Stimulated activated CD8-positive, alpha-beta memory T cell treated with anti-CD3 and anti-CD28 coated beads, Interleukin-4, amount 100 ng/mL, for 1 hour (primary cell): ENCODE data around the gene APOL3.
"Not testable (repeated sequence)": the region's sequence is repeated elsewhere in the genome, so short reads cannot be mapped to it uniquely, and the experiment has no call there.

Experiments used
- DNase-seq, 2 donors: peaks; one replicate each; pipeline ENCODE4 v3.0.0-alpha.2; 2020; ENCODE audit warnings: low read depth in 2 of 2, low spot score in 1 of 2

APOL3 gene

GRCh38 chr22:36160499-36160942, at the start of gene APOL3:
Gene APOL3, minus strand, starts transcription at chr22:36160755. Its CDS starts 11,700 bp downstream, at chr22:36149055.
- no peak for DNase-seq

- no peak for DNase-seq
Observed at GRCh38 chr22:36210224-36210623, 49.7 kb upstream of the APOL3 start.

GRCh38 chr22:36209488-36209908, 48.9 kb upstream of the APOL3 start:
- not testable (repeated sequence) for DNase-seq

- DNase-seq: no peak
Observed at GRCh38 chr22:36208914-36209313, 48.4 kb upstream of the APOL3 start.

- DNase-seq: no peak
Observed at GRCh38 chr22:36208162-36208765, 47.7 kb upstream of the APOL3 start.

GRCh38 chr22:36206255-36206654, 45.7 kb upstream of the APOL3 start:
- DNase-seq: no peak

GRCh38 chr22:36205573-36205972, 45.0 kb upstream of the APOL3 start:
- DNase-seq: not testable (repeated sequence)

GRCh38 chr22:36204632-36205015, 44.1 kb upstream of the APOL3 start:
- DNase-seq: no peak

- DNase-seq: no peak
Observed at GRCh38 chr22:36204001-36204631, 43.6 kb upstream of the APOL3 start.

- not testable (repeated sequence) for DNase-seq
Observed at GRCh38 chr22:36203441-36203840, 42.9 kb upstream of the APOL3 start.

- not testable (repeated sequence) for DNase-seq
Observed at GRCh38 chr22:36202906-36203305, 42.4 kb upstream of the APOL3 start.

- DNase-seq: no peak
Observed at GRCh38 chr22:36201630-36202319, 41.2 kb upstream of the APOL3 start, which contains the start of gene APOL4. Gene APOL4, minus strand, starts transcription at chr22:36201809. Its CDS starts 75 bp downstream, at chr22:36201734.

GRCh38 chr22:36201025-36201424, 40.5 kb upstream of the APOL3 start:
- DNase-seq: not testable (repeated sequence)

GRCh38 chr22:36199001-36199551, 38.5 kb upstream of the APOL3 start:
- DNase-seq: no peak

GRCh38 chr22:36198536-36198935, 38.0 kb upstream of the APOL3 start:
- DNase-seq: no peak

- no peak for DNase-seq
Observed at GRCh38 chr22:36197514-36198146, 37.1 kb upstream of the APOL3 start.

GRCh38 chr22:36197065-36197440, 36.5 kb upstream of the APOL3 start:
- no peak for DNase-seq

GRCh38 chr22:36196254-36197064, 35.9 kb upstream of the APOL3 start:
- no peak for DNase-seq

GRCh38 chr22:36194971-36195370, 34.4 kb upstream of the APOL3 start:
- DNase-seq: peak in 1 of 2 donors; percentile 11

GRCh38 chr22:36194385-36194784, 33.8 kb upstream of the APOL3 start:
- no peak for DNase-seq

- no peak for DNase-seq
Observed at GRCh38 chr22:36193577-36193976, 33.0 kb upstream of the APOL3 start.
